LHCN-M2 (cell line): ENCODE data around the gene PTRH2. TPM values are rescaled to one million over a fixed set of nuclear protein-coding genes. Genes with fewer than 3 reads are reported as not detected.

ENCODE experiments used
- DNase-seq: peaks from one replicate; pipeline ENCODE4 v3.0.0-alpha.2; 2012; ENCODE audit warnings: low read depth
- total RNA-seq: library from RNA; depleted of rRNA; stranded (reverse); fragments of >200 nt; gene quantifications from 2 replicates; pipeline ENCODE4 v1.2.3, GENCODE V29; 2014

PTRH2 gene
- total RNA-seq, 1 experiment from 2014 or later, result 34.3 TPM

DNA sequence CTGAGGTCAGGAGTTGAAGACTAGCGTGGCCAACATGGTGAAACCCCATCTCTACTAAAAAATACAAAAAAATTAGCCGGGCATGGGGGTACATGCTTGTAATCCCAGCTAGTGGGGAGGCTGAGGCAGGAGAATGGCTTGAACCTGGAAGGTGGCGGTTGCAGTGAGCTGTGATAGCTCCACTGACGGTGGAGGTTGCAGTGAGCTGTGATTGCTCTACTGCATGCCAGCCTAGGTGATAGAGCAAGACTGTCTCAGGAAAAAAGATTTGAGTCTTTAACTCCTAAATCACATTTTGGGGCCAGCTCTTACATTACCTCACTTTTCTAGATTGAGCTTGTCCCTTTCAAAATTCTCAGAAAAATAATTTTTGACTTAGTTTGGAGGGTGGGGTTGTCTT is 15.4 kb upstream of the PTRH2 start:
- no peak for DNase-seq

DNA sequence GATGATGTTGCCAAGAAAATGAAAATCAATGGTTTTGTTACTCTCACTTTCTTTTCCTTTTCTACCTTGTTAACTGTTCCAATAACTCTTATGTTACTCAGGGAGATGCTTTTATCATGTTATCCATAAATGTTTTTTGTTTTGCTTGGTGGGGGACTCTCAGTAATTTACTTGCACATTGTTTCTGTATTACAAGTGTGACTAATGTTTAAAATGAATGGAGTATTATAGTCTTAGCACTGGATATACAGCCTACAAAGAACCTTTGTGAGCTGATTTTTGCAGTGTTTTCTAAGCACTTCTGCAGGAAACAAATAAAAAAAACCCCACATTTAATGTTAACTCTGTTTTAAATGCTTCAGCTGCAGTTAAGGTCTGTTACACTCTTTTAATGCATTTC is 12.3 kb upstream of the PTRH2 start:
- DNase-seq, result no peak

DNA sequence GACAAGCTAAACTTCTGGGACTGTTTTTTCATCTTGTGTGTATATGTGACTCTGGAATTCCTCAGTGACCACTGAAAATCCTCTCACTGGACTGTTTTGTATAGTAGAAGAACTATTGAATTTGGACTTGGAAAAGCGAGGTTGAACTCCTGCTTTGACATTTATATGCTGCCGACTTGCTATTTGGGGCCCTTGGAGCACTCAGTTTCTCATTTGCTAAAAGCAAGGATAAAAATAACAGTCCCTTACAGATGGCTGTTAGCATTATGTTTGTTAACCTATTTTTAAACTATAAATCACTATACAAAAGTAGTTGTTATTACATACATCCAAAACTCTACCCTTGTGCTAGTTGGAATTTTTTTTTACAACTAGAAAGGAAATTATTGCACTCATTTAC is 9.2 kb upstream of the PTRH2 start:
- DNase-seq, result no peak

DNA sequence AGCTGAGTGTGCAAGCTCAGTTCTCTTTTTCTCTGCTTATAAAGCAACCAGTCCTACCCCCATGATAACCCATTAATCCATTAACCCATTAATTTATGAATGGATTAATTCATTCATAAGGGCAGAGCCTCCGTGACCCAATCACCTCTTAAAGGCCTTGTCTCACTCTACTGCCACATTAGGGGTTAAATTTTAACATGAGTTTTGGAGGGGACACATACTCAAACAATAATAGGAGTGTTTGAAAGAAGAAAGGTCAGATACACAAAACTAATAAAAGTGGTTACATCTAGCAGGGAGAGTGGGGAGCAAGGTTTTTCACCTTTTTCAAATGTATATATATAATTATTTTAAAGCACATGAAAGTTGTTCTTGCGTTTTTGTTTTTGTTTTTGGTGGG is 7.0 kb upstream of the PTRH2 start:
- DNase-seq, result no peak

DNA sequence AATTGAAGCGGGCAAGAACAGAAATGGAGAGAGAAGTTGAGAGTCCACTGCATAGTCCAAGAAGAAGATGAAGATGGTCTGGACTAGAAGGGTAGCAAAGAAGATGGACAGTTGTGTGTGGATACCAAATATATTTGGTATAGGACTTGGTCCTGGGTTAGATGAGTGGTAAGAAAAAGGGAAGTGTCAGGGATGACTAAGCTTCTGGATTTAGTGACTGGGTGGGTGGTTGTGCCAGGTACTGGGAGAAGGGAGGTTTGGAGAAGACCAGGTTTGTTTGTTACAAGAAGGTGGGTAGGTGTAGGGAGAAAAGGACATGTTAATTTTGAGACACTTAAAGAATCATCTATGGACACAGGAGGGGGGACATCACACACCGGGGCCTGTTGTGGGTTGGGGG is 5.6 kb upstream of the PTRH2 start:
- DNase-seq, result no peak

DNA sequence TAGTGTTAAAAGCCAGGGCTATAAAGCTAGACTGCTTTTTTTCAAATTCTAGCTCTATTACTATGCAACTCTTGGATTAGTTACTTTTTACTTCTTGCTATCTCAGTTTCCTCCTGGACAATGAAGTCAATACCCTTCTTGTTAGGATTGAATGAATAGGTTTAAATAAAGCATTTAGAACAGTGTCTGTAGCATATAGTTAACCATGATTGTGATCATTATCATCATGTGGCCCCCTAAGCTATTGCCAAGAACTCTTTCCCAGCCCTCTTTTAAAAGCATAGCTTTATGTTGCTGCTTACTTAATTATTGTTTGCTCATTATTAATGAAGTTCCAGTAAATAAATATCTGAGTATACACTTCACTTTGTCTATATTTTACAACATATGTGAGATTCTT is 4.7 kb upstream of the PTRH2 start:
- DNase-seq, result no peak

DNA sequence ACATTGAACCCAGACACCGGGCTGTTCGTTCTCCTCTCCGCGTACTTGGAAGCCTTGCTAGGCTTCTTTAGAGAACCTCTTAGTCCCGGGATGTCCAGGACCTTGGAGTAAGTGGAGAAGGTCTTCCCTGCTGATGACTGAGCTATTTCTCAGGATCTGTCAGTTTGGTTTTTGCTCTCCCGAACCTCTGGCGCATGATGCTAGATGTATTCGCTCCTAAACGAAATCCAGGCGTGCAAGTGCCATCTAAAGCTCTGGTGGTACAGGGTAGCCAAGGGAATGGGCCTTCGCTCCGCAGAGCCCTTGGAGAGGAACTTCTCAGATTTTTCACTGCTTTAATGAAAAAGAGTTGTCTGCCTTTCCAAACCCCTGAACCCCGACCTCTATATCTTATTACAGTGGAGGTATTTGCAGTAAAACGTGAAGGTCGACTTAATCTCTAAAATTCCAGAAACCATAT is 771 bp upstream of the PTRH2 start:
- DNase-seq, result no peak

DNA sequence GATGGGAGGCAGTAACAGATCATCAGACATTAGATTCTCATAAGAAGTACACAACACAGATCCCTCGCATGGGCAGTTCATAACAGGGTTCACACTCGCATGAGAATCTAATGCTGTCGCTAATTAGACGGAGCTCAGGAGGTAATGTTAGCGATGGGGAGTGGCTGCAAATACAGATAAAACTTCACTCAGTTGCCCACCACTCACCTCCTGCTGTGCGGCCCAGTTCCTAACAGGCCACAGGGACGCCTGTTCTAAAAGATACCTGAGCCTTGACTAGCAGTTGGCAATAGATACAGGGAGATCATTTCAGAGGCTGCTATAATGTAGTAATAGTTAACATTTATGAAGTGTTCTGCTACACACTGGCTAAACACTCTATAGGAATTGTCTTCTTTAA is 4.9 kb downstream of the PTRH2 start:
- DNase-seq, result no peak

DNA sequence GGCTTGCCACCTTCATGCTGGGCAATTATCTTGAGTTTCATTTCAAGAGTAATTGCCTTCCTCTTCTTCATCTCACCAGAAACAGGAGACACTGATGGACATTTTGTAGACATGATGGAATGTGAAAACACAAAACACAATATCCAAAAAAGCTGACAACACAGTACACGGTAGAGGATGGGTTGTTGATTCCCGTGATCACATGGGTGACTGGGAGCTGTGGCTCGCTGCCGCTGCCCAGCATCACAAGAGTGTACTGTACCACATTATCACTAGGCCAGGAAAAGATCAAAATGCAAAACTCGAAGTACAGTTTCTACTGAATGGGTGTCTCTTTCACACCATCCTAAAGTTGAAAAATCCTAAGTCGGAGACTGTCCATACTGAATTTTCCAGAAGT is 7.4 kb downstream of the PTRH2 start:
- DNase-seq, result no peak

DNA sequence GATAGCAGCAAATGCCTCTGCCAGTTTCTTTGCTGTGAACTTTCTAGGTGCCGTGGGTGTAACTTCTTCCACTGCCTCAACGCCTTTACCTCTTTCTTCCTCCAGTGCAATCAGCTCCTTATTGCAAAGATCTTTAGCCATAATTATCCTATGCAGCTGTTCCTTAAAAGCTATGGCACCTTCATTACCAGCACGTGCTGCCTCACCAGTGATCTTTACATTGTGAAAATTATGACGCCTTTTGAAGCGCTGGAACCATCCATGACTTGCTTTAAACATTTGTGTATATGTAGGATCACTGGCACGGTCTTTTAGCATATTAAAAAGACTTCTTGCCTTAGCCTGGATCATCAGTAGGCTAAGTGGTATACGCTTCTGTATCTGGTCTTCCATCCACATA is 8.0 kb downstream of the PTRH2 start:
- DNase-seq, result no peak

DNA sequence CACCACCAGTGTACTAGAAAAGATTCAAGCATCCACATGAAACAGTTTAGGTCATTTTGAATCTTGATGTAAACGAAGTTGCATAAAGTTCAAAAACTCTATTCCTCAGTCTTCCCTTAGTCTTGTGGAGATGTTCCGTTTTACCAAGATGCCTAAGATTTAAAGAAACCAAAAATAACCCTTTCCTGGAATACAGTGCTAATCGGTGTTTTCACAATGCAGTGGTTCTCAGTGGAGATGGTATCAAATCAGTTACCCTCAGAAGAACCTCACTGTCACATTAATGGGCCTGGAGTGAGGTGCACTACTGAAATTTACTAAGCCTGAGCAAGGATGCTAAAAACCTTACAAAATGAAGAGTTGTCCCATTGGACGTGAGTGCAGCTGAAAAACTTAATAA is 9.1 kb downstream of the PTRH2 start:
- no peak for DNase-seq

DNA sequence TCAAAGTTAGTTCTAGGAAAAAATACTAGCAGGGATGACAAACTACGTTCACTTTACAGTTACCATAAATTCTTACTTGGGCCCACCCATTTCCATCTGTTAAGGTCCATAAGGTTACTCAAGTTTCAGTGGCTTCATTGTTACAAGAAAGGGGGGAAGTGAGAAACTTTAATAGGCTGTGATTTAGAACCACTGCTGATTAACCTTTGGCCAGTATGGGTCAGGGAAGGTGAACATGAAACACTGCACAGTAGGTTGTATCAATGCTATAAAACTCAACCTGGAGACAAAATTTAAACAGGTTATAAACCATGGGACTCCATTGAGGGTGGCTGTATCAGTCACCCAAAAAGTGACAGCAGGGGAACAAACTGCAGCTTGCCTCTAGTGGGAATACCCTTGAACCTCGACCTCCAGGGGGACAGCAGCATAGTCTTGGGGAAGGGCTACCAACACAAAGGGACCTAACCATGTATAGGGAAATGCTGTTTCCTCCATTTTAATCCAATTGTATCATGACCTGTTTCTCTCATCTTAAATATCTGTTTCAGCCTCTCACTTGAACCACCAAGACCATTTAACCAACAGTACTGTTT is 10.4 kb downstream of the PTRH2 start:
- no peak for DNase-seq

DNA sequence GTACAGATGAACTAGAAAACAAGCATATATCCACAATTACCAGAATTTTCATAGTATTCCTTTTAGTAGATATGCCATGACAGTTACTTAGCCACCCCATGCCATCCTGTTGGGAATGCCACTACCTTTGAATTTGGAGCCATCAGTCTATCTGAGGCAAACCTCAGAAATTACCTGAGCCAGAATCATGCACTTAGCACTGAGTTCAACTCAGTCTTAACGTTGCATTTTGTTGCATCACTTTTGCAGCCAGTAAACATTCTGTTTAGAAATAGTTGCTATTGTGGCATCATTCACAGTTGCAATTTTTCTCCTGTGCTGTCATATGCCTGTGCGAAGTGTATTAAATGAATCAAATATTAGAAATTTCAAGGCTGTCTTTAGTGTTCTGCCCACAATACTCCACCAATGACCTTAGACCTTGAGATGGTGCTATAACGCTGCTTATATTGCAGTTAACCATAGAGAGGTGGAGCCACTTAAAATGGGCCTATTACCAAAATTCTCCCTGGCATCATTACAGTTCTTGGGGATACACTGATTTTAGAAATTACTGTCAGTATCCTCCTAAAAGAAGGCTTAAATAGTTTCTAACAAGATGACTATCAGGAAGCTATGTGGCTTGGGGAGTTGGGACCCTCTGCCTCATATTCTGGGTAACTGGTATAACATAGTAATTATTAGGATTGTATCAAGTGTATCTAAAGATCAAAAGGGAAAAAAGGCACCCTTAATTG is 11.1 kb downstream of the PTRH2 start:
- DNase-seq, result no peak

DNA sequence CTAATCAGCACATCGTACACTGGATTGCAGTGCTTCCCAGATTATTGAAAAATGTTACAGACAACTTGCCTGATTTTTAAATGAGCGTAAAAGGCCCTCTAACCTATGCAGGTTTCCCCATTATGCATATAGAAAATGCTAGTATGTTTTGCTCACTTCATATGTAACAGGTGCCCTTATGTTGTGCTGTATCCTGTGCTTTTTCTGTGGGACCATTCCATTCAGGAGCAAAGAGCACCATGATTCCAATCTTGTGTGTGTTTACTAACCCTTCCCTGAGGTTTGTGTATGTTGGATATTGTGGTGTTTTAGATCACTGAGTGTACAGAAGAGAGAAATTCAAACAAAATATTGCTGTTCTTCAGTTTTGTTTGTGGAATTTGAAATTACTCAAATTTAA is 12.9 kb downstream of the PTRH2 start:
- no peak for DNase-seq

DNA sequence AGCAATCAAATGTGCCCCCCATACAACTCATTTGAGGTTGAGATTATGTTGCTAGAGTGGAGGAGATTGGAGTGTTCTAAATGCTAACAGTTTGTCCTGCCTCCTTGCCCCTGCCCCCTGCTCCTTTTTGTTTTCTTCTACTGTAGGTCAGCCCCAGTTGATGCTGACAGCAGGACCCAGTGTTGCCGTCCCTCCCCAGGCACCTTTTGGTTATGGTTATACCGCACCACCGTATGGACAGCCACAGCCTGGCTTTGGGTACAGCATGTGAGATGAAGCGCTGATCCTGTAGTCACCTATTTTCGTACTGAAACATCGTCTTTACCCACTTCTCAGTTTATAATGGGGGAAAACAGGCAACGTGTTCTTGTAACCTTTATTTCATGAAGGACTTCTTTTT is 13.6 kb downstream of the PTRH2 start:
- no peak for DNase-seq

DNA sequence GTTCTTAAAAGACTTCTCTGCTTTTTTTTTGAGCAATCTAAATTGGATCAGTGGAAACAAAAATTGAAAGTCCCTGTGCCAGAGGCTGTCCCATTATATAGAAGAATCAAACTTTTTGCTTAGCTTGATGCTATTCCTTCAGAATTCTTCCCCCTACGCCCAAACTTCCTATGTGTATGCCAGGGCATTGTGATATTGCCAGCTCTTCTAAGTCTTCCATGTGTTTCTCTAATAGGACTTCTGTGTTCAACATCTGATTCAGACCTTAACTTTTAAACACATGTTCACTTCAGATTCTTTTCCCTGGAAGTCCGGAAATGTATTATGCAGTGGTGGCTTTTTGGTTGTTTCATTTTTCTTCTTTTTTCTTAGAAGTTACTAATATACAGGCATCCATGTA is 18.7 kb downstream of the PTRH2 start:
- no peak for DNase-seq

DNA sequence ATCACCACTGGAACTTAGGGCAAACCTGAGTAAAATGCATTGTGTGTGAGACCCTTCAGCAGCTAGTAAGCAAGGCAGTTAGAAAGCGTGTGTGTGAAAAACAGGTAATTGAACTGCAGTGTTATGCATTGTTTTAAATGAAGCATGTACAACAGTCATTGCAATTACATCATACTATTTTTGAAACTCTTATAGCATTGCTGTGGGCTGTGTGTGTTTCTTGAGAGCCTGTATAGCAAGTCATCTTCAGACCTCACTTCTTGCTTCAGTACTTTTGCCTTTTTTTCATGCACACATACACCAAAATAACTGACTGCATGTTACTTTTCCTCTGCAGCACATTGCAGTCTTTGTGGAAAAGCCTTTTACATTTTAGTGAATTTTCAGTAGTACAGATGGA is 19.2 kb downstream of the PTRH2 start:
- DNase-seq, result no peak

DNA sequence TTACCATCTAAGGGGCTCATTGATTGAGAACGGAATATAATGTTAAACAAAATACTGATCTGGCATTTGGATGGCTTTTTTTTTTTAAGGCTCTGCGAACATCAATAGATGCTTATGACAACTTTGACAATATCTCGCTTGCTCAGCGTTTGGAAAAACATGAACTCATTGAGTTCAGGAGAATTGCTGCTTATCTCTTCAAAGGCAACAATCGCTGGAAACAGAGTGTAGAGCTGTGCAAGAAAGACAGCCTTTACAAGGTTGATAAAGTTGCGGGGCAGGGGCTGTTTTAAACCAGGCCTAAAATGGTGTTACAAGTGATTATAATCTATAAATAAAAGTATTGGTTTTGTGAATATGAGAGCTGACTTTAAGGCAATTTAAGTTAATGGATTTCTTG is 22.3 kb downstream of the PTRH2 start:
- DNase-seq, result no peak

DNA sequence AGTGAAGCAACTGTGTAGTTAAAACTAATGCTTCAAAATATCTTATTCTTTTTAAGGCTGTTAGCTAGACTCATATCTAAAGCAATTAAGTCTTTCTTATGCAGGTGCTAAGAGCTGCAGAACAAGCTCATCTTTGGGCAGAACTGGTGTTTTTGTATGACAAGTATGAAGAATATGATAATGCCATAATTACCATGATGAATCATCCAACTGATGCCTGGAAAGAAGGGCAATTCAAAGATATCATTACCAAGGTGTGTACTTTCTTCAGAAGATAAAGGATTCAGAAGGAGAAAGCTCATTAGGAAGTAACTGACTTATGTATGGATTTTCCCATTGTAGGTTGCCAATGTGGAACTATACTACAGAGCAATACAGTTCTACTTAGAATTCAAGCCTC is 23.9 kb downstream of the PTRH2 start:
- no peak for DNase-seq

DNA sequence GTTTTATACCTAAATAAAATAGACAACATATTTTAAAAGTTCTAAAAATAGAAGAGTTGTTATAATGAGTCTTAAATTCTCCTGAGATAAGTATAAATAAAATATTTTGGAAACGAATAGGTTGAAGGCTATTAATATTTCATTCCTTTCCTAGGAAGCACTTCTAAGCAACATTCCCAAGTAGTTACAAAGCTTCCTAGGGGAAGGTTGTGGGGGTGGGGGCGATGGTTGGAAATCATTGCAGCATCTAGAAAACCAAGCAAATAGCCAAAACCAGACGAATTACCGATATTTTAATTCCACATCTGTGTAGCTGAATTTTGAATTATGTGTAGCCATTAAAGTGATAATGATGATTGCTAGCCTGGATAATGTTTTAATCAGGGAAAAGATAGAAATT is 26.9 kb downstream of the PTRH2 start:
- DNase-seq, result no peak

DNA sequence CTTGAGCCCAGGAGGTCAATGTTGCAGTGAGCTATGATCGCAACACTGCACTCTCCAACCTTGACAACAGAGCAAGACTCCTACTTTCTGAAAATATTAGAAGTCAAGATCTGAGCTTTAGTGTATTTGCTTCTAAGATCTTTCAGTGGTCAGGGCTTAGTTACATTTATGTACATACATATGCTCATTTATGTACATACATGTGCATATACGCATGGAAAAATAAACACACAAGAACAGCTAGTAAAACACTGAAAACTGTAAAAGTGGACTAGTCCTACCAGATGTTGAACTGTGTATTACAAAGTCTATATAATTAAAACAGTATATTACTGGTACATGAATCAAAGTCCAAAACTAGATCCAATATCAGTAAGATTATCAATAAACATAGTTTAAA is 28.3 kb downstream of the PTRH2 start:
- no peak for DNase-seq

DNA sequence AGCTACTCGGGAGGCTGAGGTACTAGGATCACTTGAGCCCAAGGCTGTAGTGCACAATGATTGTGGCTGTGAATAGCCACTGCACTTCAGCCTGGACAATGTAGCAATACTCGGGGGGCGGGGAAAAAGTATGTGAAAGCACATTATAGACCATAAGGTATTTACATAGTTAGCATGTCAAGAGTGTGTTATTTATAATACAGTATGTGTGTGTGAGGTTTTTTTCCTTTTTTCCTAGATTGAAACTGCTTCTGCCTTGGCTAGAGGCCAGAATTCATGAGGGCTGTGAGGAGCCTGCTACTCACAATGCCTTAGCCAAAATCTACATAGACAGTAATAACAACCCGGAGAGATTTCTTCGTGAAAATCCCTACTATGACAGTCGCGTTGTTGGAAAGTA is 30.5 kb downstream of the PTRH2 start:
- no peak for DNase-seq

DNA sequence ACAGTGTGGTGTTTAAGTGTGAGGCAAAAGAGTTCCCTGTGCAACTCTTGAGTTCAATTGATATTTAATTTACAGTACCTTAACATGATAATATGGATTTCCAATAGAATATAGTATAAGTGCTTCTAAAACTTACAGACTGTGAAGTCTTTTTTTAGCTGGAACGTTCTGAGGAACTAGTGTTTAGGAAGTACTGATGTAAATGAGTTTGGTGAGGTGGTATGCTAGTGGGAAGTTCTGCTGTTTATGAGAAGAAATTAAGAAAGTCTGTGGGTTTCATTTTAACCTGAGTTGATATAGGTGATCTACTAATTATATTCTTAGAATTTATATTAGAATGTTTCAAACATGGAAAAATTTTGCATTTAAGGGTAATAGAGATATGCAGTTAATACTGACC is 32.0 kb downstream of the PTRH2 start:
- no peak for DNase-seq

DNA sequence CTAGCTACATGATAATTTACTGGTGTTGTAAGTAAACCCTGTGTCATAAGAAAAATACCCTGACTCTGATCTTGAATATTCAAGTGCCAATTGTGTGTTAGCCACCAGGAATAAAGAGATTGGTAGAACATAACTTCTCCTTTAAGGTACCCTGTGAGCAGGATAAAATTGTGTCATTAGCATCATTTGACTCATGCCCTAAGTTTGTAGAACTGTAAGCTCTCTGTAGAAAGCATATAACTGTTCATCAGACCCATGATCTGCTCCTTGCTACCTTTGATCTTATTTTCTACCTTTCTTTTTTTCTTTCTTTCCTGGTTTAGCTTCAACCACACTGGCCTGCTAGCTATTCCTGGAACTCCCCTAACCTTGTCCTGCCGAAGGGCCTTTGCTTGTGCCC is 35.8 kb downstream of the PTRH2 start:
- DNase-seq, result no peak
